ENCODE measurements around the gene PIK3C3.

DNA sequence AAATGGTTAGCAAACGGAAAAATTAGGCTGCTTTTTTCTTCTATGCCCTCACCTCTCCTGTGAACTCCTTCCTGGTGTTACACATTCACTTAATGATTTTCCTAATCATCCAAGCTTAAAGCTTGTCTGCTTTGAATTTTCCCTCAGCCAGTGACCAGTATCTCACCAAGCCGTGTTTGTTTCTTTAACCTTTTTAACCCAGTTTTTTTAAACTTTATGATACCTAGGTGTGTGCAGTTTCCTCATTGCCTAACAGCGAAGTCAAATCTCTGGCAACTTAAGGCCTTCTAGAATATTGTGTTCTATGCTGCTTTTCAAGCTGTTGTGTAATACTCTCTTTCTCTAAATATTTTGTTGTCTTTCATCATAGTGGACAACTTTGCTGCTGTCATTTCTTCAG, 113.0 kb downstream of the PIK3C3 start:
- TF ChIP-seq POLR2AphosphoS5 (IDR thresholded peaks at IDR 0.05) (no peak), POLR2A (IDR thresholded peaks at IDR 0.05) (no peak)
- TF ChIP-seq, protein P1, sequence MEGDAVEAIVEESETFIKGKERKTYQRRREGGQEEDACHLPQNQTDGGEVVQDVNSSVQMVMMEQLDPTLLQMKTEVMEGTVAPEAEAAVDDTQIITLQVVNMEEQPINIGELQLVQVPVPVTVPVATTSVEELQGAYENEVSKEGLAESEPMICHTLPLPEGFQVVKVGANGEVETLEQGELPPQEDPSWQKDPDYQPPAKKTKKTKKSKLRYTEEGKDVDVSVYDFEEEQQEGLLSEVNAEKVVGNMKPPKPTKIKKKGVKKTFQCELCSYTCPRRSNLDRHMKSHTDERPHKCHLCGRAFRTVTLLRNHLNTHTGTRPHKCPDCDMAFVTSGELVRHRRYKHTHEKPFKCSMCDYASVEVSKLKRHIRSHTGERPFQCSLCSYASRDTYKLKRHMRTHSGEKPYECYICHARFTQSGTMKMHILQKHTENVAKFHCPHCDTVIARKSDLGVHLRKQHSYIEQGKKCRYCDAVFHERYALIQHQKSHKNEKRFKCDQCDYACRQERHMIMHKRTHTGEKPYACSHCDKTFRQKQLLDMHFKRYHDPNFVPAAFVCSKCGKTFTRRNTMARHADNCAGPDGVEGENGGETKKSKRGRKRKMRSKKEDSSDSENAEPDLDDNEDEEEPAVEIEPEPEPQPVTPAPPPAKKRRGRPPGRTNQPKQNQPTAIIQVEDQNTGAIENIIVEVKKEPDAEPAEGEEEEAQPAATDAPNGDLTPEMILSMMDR (IDR thresholded peaks at IDR 0.05) = no peak

All from suprapubic skin (tissue), 4 donors.